Gastrocnemius medialis (tissue), 4 donors: ENCODE measurements around the gene HSDL2.

ENCODE experiments used
- CTCF ChIP-seq, 5 experiments: fragments of 450-650 bp in 3 of 5; fragments of 200-600 bp in 2 of 5; sonication (generic) in 2 of 5; IDR thresholded peaks in 4 of 5; conservative IDR thresholded peaks in 1 of 5; 1 replicate in 4 of 5; 2 replicates in 1 of 5; pipeline ENCODE4 v1.5.1; 2016 to 2019; ENCODE audit warnings: antibody characterized with exemption in 5 of 5, mild to moderate bottlenecking in 3 of 5, moderate library complexity in 3 of 5
- POLR2A ChIP-seq, 2 donors: fragments of 450-650 bp; IDR thresholded peaks; one replicate each; pipeline ENCODE4 v1.6.1; 2017; ENCODE audit warnings: antibody characterized with exemption in 2 of 2, mild to moderate bottlenecking in 2 of 2, moderate library complexity in 2 of 2

- peak; percentile 48 to 65 (median 59) for TF ChIP-seq CTCF (IDR thresholded peaks at IDR 0.05 in 4 of 5, conservative IDR thresholded peaks at IDR 0.05 in 1 of 5)
- TF ChIP-seq POLR2A (IDR thresholded peaks at IDR 0.05) = no peak
Observed at GRCh38 chr9:112361601-112362000, 18.3 kb upstream of the HSDL2 start.
